Mammary epithelial cell (primary cell): ENCODE measurements around the gene STRN3.

Experiments
- EZH2 ChIP-seq: IDR thresholded peaks from 2 replicates; pipeline ENCODE4 v1.6.1; 2012; ENCODE audit warnings: low read length, inconsistent platforms, borderline replicate concordance
- TF ChIP-seq, protein P1 (sequence below), 2 donors: IDR thresholded peaks in 1 of 2; conservative IDR thresholded peaks in 1 of 2; 2 replicates each; pipeline ENCODE4 v1.5.1; 2011 to 2012; ENCODE audit warnings: inconsistent platforms in 2 of 2, low read length in 2 of 2, mild to moderate bottlenecking in 2 of 2, control low read depth in 1 of 2, low read depth in 1 of 2; ENCODE audit not compliant: insufficient read depth in 1 of 2; ENCODE audit errors: extremely low read depth in 1 of 2

DNA sequence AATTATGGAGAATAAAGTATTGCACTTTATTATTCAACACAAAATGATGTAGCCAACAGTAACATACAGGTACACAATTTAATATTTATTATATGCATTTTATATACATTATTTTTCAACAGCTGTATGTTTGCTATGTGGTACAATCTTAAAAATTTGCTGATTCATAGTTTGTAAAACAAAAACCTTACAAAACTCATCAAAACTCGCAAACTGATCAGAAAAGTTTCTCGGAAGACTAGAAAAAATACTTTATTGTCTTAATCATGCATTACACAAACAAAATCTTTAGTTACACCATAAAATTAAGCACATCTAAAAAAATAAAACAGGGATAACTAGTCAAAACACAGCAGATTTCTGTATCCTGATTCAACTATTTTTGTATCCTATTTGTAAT lies 132.4 kb downstream of the STRN3 start:
- TF ChIP-seq, protein P1, sequence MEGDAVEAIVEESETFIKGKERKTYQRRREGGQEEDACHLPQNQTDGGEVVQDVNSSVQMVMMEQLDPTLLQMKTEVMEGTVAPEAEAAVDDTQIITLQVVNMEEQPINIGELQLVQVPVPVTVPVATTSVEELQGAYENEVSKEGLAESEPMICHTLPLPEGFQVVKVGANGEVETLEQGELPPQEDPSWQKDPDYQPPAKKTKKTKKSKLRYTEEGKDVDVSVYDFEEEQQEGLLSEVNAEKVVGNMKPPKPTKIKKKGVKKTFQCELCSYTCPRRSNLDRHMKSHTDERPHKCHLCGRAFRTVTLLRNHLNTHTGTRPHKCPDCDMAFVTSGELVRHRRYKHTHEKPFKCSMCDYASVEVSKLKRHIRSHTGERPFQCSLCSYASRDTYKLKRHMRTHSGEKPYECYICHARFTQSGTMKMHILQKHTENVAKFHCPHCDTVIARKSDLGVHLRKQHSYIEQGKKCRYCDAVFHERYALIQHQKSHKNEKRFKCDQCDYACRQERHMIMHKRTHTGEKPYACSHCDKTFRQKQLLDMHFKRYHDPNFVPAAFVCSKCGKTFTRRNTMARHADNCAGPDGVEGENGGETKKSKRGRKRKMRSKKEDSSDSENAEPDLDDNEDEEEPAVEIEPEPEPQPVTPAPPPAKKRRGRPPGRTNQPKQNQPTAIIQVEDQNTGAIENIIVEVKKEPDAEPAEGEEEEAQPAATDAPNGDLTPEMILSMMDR (conservative IDR thresholded peaks at IDR 0.05 in 1 of 2, IDR thresholded peaks at IDR 0.05 in 1 of 2; ENCODE audit: extremely low read depth in 1 of 2, insufficient read depth in 1 of 2, low read depth in 1 of 2, low read length in 2 of 2): no peak
- no peak for TF ChIP-seq EZH2
